H1 (cell line): ENCODE data around the gene TCERG1L. TPM values are rescaled to one million over a fixed set of nuclear protein-coding genes. Genes with fewer than 3 reads are reported as not detected.

Experiments
- BRCA1 ChIP-seq: IDR thresholded peaks from 2 replicates; pipeline ENCODE4 v1.6.1; 2012; ENCODE audit warnings: low read depth, low read length, improper control_type of control experiment
- CHD7 ChIP-seq: fragments of 300-600 bp; sonication (generic); IDR thresholded peaks from 2 replicates; pipeline ENCODE4 v1.7.1; 2012; ENCODE audit warnings: low read length, moderate library complexity, mild to moderate bottlenecking, inconsistent platforms; ENCODE audit not compliant: insufficient replicate concordance
- CTCF ChIP-seq, 3 experiments: IDR thresholded peaks; 1 replicate in 2 of 3; 2 replicates in 1 of 3; pipeline versions ENCODE4 v1.5.1 to v1.6.1; 2011; ENCODE audit warnings: low read length in 3 of 3, mild to moderate bottlenecking in 3 of 3, inconsistent platforms in 2 of 3, low read depth in 1 of 3, moderate library complexity in 1 of 3; ENCODE audit not compliant: insufficient read depth in 1 of 3; ENCODE audit errors: control extremely low read depth in 1 of 3
- EGR1 ChIP-seq: IDR thresholded peaks from 2 replicates; pipeline ENCODE4 v1.6.1; 2011; ENCODE audit warnings: low read depth, low read length, borderline replicate concordance
- PHF8 ChIP-seq: fragments of 200-600 bp; sonication (generic); conservative IDR thresholded peaks from 2 replicates; pipeline ENCODE4 v1.7.1; 2012; ENCODE audit warnings: low read depth, mild to moderate bottlenecking, inconsistent platforms, low read length, moderate library complexity
- POLR2AphosphoS5 ChIP-seq: IDR thresholded peaks from 2 replicates; pipeline ENCODE4 v1.6.1; 2011; ENCODE audit warnings: low read depth, low read length
- SIN3A ChIP-seq, 2 experiments: IDR thresholded peaks in 1 of 2; conservative IDR thresholded peaks in 1 of 2; 2 replicates each; pipeline ENCODE4 v1.6.1; 2011 to 2012; ENCODE audit warnings: low read length in 2 of 2, improper control_type of control experiment in 1 of 2, low read depth in 1 of 2, mild to moderate bottlenecking in 1 of 2
- TAF7 ChIP-seq: optimal IDR thresholded peaks from 2 replicates; pipeline ENCODE3; 2011; ENCODE audit warnings: low read depth, mild to moderate bottlenecking, inconsistent platforms, low read length, moderate library complexity, borderline replicate concordance
- TEAD4 ChIP-seq: IDR thresholded peaks from 2 replicates; pipeline ENCODE4 v1.6.1; 2012; ENCODE audit warnings: low read depth, low read length, inconsistent platforms, mixed read lengths
- polyA plus RNA-seq, 7 experiments: library from polyadenylated mRNA; depleted of rRNA in 3 of 7; stranded (reverse) in 5 of 7; unstranded in 2 of 7; fragments of >200 nt in 5 of 7; fragments of 200-250 nt in 2 of 7; gene quantifications; 1 replicate in 5 of 7; 2 replicates in 1 of 7; 4 replicates in 1 of 7; pipeline versions ENCODE4 v1.2.1 to v1.2.3, GENCODE V29; 2011 to 2013; ENCODE audit warnings: missing spikeins in 2 of 7, mixed read lengths in 2 of 7
- total RNA-seq: library from RNA; stranded (reverse); fragmentation: NEBNext Ultra II Directional; extraction: Animal tissue kit (Norgen Biotek cat#: 25700); gene quantifications from 2 replicates; pipeline ENCODE4 v1.2.1, GENCODE V29; 2021

The TCERG1L gene
- total and polyA plus RNA-seq, 2 of the 8 experiments (the other 6 are each of a cell fraction or from before 2014, with no cell fraction given): 3.9 to 6.9 TPM

GRCh38 chr10:131199646-131200045, 111.9 kb downstream of the TCERG1L start (continued):
- TF ChIP-seq CHD7 (no peak), EGR1 (no peak), BRCA1 (no peak), TEAD4 (no peak), POLR2AphosphoS5 (no peak), CTCF (IDR thresholded peaks at IDR 0.05; ENCODE audit: control extremely low read depth in 1 of 3, insufficient read depth in 1 of 3, low read depth in 1 of 3, low read length in 3 of 3) (no peak), SIN3A (conservative IDR thresholded peaks at IDR 0.05 in 1 of 2, IDR thresholded peaks at IDR 0.05 in 1 of 2; ENCODE audit: low read depth in 1 of 2, low read length in 2 of 2) (no peak), PHF8 (no peak), TAF7 (no peak)
